HG02642 (cell line): Measurements from ENCODE around the gene CFDP1.

Experiments
- ATAC-seq: cut with Tn5 transposase; IDR thresholded peaks from one replicate; pipeline ENCODE4 v1.9.1; 2021; ENCODE audit warnings: mild to moderate bottlenecking; ENCODE audit not compliant: unreplicated experiment, poor library complexity

Gene CFDP1

GRCh38 chr16:75256696-75257343 lies 176.5 kb downstream of the CFDP1 start:
- ATAC-seq: no peak

- ATAC-seq: no peak
Measured at GRCh38 chr16:75256059-75256571, 177.2 kb downstream of the CFDP1 start.

GRCh38 chr16:75254359-75254837 lies 178.9 kb downstream of the CFDP1 start:
- ATAC-seq: no peak

GRCh38 chr16:75252946-75253911 lies 180.1 kb downstream of the CFDP1 start:
- no peak for ATAC-seq

- no peak for ATAC-seq
Measured at GRCh38 chr16:75252049-75252864, 181.0 kb downstream of the CFDP1 start.

- ATAC-seq: peak; percentile 85
Measured at GRCh38 chr16:75251280-75252048, 181.8 kb downstream of the CFDP1 start, which contains the start of gene BCAR1. BCAR1 (minus strand) TSS chr16:75251624; CDS start chr16:75251482, 142 bp downstream.

- peak; percentile 51 for ATAC-seq
Measured at GRCh38 chr16:75250809-75251279, 182.5 kb downstream of the CFDP1 start.

GRCh38 chr16:75250089-75250808 lies 183.1 kb downstream of the CFDP1 start:
- no peak for ATAC-seq

- no peak for ATAC-seq
Measured at GRCh38 chr16:75249441-75249840, 183.9 kb downstream of the CFDP1 start.

GRCh38 chr16:75248536-75249380 lies 184.5 kb downstream of the CFDP1 start:
- no peak for ATAC-seq

GRCh38 chr16:75248142-75248535 lies 185.2 kb downstream of the CFDP1 start:
- no peak for ATAC-seq

GRCh38 chr16:75247249-75247648 lies 186.1 kb downstream of the CFDP1 start:
- no peak for ATAC-seq

- ATAC-seq: no peak
Measured at GRCh38 chr16:75246504-75247205, 186.6 kb downstream of the CFDP1 start.

GRCh38 chr16:75244844-75245758 lies 188.2 kb downstream of the CFDP1 start:
- ATAC-seq: no peak

- no peak for ATAC-seq
Measured at GRCh38 chr16:75244225-75244809, 189.0 kb downstream of the CFDP1 start.
